Activated B cell treated with CpG ODN at 0.5 μM for 24 hours (primary cell): ENCODE results near the gene GPX1. TPM values are rescaled to one million over a fixed set of nuclear protein-coding genes. Genes with fewer than 3 reads are reported as not detected.
"Not testable (repeated sequence)": the region's sequence is repeated elsewhere in the genome, so short reads cannot be mapped to it uniquely, and the experiment has no call there.

Source experiments
- ATAC-seq: fragments of 200-7000 bp; cut with Tn5 transposase; one replicate; pipeline ENCODE4 v1.10.0; 2021; ENCODE audit warnings: low read depth, mild to moderate bottlenecking, moderate library complexity
- CTCF ChIA-PET: fragments of 350-600 bp; sonication (Branson Sonifier 250); formaldehyde crosslinking; loops from one replicate; lab custom pipeline; 2021; ENCODE audit warnings: antibody characterized with exemption; lab: Charles Lee
- POLR2A ChIA-PET: fragments of 350-600 bp; sonication (Branson Sonifier 250); formaldehyde crosslinking; loops from one replicate; lab custom pipeline; 2021; ENCODE audit warnings: antibody characterized with exemption; lab: Charles Lee
- DNase-seq: peaks from one replicate; pipeline ENCODE4 v3.0.0; 2022
- H3K27ac Mint-ChIP-seq: one replicate; pipeline ENCODE4 v1.8.0; 2020; ENCODE audit warnings: mixed read lengths
- H3K27me3 Mint-ChIP-seq: one replicate; pipeline ENCODE4 v1.8.0; 2021; ENCODE audit warnings: mixed read lengths
- H3K36me3 Mint-ChIP-seq: one replicate; pipeline ENCODE4 v1.8.0; 2021; ENCODE audit warnings: low read depth, mixed read lengths
- H3K4me1 Mint-ChIP-seq: one replicate; pipeline ENCODE4 v1.8.0; 2021; ENCODE audit warnings: mixed read lengths
- H3K4me3 Mint-ChIP-seq: one replicate; pipeline ENCODE4 v1.8.0; 2020; ENCODE audit warnings: mild to moderate bottlenecking, mixed read lengths
- H3K9me3 Mint-ChIP-seq: one replicate; pipeline ENCODE4 v1.8.0; 2020; ENCODE audit warnings: mixed read lengths
- CTCF ChIP-seq: fragments of 200-600 bp; IDR thresholded peaks from one replicate; pipeline ENCODE4 v1.8.0; 2022; ENCODE audit warnings: antibody characterized with exemption, mild to moderate bottlenecking
- intact Hi-C: fragments of 100-400 bp; cut with micrococcal nuclease; formaldehyde crosslinking; loops from one replicate; pipeline ENCODE4 v1.15.1; 2024
- total RNA-seq: library from RNA; stranded (reverse); gene quantifications from 2 replicates; pipeline ENCODE4 v1.2.3, GENCODE V29; 2022

Gene GPX1
- total RNA-seq, 1 donor from 2014 or later: 90.0 TPM

- H3K36me3 Mint-ChIP-seq: peaks cover 10% of the 10 kb centered on the region
- no peak for TF ChIP-seq CTCF
- no peaks in the 10 kb centered on the region for H3K9me3 Mint-ChIP-seq
- DNase-seq (no peak), ATAC-seq (peak; percentile 56)
- H3K27ac Mint-ChIP-seq: peak overlapping the region; percentile 79
- H3K4me1 Mint-ChIP-seq: peaks cover 47% of the 10 kb centered on the region
- no peaks in the 10 kb centered on the region for H3K27me3 Mint-ChIP-seq
- CTCF ChIA-PET: no interaction called here
- H3K4me3 Mint-ChIP-seq: peak overlapping the region; percentile 28
- intact Hi-C loops: no loop called here
- POLR2A ChIA-PET: interaction anchor here (0.6 to 3.0 kb wide), 6 partner anchors 8 to 258 kb away, joined by 3 to 25 read pairs (median 4); partner anchors contain the start of genes QRICH1, RHOA, TCTA and USP4
Measured at GRCh38 chr3:49351521-49352011, 6.6 kb downstream of the GPX1 start.

DNA sequence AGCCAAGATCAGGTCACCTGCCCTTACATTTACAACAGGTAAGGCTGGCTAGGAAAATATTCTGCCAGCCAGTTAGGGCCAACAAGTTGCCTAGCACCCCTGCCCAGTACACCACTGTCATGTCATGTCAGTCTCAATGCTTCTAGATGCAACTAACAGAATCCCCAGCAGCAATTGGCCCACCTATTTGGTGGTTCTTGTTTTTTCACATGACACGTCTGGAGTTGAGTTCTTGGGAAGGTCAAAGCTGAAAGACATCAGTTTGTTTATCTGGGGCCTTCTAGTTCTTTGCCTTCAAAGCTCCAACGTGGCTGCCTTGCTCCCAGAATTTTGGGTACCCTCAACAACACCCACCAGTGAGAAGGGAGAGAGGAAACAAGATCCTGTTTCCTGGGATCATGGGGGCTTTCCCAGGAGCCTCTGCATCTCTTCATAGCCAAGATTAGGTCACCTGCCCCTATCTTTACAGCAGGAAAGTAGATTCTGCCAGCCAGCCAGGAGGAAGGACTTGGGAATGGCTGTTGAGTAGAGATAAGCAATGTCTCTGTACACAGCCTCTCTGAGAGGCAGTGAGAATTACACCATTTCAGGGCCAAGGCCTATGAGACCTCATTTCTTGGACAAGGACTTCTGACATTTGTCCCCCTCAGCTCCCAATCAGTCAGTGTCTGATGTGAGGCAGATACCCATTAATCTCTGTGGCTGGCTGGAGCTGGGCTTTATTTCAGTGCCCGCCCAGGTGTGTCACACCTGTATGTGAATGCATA, 8.6 kb downstream of the GPX1 start:
- ChIA-PET CTCF (no interaction called here), POLR2A (interaction anchor here (0.6 to 1.7 kb wide), 4 partner anchors 10 to 263 kb away, joined by 3 to 6 read pairs (median 4); partner anchors contain the start of gene USP4)
- no peak for TF ChIP-seq CTCF
- intact Hi-C loops: no loop called here
- Mint-ChIP-seq H3K9me3 (no peaks in the 10 kb centered on the region), H3K4me1 (peaks cover 54% of the 10 kb centered on the region), H3K36me3 (peaks cover 2% of the 10 kb centered on the region), H3K27me3 (no peaks in the 10 kb centered on the region), H3K27ac (no peak overlapping the region), H3K4me3 (no peak overlapping the region)
- ATAC-seq (no peak), DNase-seq (no peak)

- H3K27ac Mint-ChIP-seq, CTCF ChIA-PET, intact Hi-C loops, H3K4me3 Mint-ChIP-seq, DNase-seq, H3K36me3 Mint-ChIP-seq, ATAC-seq, H3K27me3 Mint-ChIP-seq, H3K9me3 Mint-ChIP-seq: not testable (repeated sequence)
- POLR2A ChIA-PET: interaction anchor here (0.8 to 1.7 kb wide), 3 partner anchors 8 to 67 kb away, joined by 3 to 6 read pairs (median 3); partner anchors contain the start of gene USP4
- H3K4me1 Mint-ChIP-seq: peaks cover 59% of the 10 kb centered on the region
Measured at GRCh38 chr3:49348361-49348760, 9.8 kb downstream of the GPX1 start.

DNA sequence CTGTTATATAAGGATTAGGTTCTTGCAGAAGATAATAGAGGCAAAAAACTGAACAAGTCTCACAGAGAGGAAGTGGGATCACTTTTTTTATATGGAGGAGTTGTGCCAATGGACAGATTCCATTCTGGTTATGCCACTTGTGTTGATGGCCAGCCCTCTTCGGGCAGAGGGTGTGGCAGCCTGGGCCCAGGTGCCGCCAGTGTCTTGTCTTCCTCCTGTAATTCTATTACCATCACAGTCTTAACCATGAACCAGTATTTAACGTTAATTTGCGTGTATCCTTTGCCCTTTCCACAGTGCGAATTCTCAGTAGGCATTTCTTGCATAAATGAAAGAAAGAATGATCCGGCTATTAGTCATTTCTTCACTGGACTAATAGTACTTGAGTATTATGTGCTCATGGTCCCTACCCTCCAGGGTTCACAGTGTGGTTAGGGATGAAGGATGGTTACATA, 11.3 kb downstream of the GPX1 start:
- intact Hi-C loops: no loop called here
- ChIA-PET CTCF (no interaction called here), POLR2A (interaction anchor here (1.1 to 5.5 kb wide), 4 partner anchors 9 to 69 kb away, joined by 4 to 54 read pairs (median 16); partner anchors contain the start of genes GPX1, RHOA and TCTA)
- peaks cover 60% of the 10 kb centered on the region for H3K4me1 Mint-ChIP-seq
- ATAC-seq: no peak
- no peak overlapping the region for H3K4me3 Mint-ChIP-seq
- no peaks in the 10 kb centered on the region for H3K9me3 Mint-ChIP-seq
- no peaks in the 10 kb centered on the region for H3K27me3 Mint-ChIP-seq
- peak overlapping the region; percentile 69 for H3K27ac Mint-ChIP-seq
- DNase-seq: no peak
- H3K36me3 Mint-ChIP-seq: no peaks in the 10 kb centered on the region
- no peak for TF ChIP-seq CTCF

DNA sequence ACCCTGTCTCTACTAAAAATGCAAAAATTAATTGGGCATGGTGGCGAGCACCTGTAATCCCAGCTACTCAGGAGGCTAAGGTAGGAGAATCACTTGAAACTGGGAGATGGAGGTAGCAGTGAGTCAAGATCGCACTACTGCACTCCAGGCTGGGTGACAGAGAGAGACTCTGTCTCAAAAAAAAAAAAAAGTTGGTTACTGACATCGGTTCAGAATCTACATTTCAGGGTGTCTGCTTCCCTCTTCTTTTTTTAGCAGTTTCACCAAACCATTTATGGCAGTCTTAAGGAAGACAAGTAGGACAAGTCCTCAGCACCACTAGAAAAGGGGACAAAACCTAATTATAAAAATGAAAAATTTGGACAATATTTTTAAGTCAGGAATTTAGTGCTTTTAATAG, 15.0 kb downstream of the GPX1 start:
- CTCF ChIA-PET: no interaction called here

More for the DNA sequence above, 15.0 kb downstream of the GPX1 start:
- H3K9me3 Mint-ChIP-seq: no peaks in the 10 kb centered on the region
- POLR2A ChIA-PET: interaction anchor here (0.6 to 5.5 kb wide), 12 partner anchors 8 to 894 kb away, joined by 3 to 54 read pairs (median 6); partner anchors contain the start of genes GPX1, NICN1, RHOA and TCTA
- H3K36me3 Mint-ChIP-seq: peaks cover 6% of the 10 kb centered on the region
- TF ChIP-seq CTCF: no peak
- intact Hi-C loops: loop anchor here (5.0 kb wide), 2 partner anchors 329 to 336 kb away; partner anchors contain the start of genes APEH and WDR6
- peak overlapping the region; percentile 19 for H3K4me3 Mint-ChIP-seq
- H3K27ac Mint-ChIP-seq: peak overlapping the region; percentile 89
- DNase-seq (no peak), ATAC-seq (no peak)
- no peaks in the 10 kb centered on the region for H3K27me3 Mint-ChIP-seq
- H3K4me1 Mint-ChIP-seq: peaks cover 84% of the 10 kb centered on the region
